H1 (cell line): ENCODE results near the gene PRELID1. TPM values are rescaled to one million over a fixed set of nuclear protein-coding genes. Genes with fewer than 3 reads are reported as not detected.

Source experiments
- CTCF ChIA-PET: fragments of 300-600 bp; sonication (Branson Sonifier 250); formaldehyde crosslinking; loops from one replicate; lab custom pipeline; 2021; ENCODE audit not compliant: partially characterized antibody; lab: Charles Lee
- POLR2A ChIA-PET: fragments of 300-600 bp; sonication (Branson Sonifier 250); formaldehyde crosslinking; loops from one replicate; lab custom pipeline; 2021; ENCODE audit warnings: inconsistent platforms; ENCODE audit not compliant: partially characterized antibody; lab: Charles Lee
- DNase-seq, 2 experiments: peaks; one replicate each; pipeline versions ENCODE4 v3.0.0 to v3.0.0-alpha.2; 2010 to 2022; ENCODE audit warnings: low spot score in 2 of 2, low read depth in 1 of 2, mixed read lengths in 1 of 2
- FAIRE-seq: peaks from 2 replicates; lab custom pipeline; 2011; peaks lifted over from hg19 to GRCh38; lab: Jason Lieb, UNC
- H2AFZ ChIP-seq: 2 replicates; pipeline ENCODE4 v1.8.1; 2012; ENCODE audit warnings: low read length, inconsistent platforms
- H2AK5ac ChIP-seq: 2 replicates; pipeline ENCODE4 v1.6.1; 2013; ENCODE audit warnings: low read depth, low read length
- H2BK120ac ChIP-seq: replicated peaks from 2 replicates; pipeline ENCODE3; 2013; ENCODE audit warnings: low read depth, low read length, inconsistent platforms
- H2BK12ac ChIP-seq: 2 replicates; pipeline ENCODE4 v1.6.1; 2013; ENCODE audit warnings: low read depth, low read length
- H2BK15ac ChIP-seq: 2 replicates; pipeline ENCODE4 v1.6.1; 2013; ENCODE audit warnings: low read length
- H2BK20ac ChIP-seq: 2 replicates; pipeline ENCODE4 v1.6.1; 2013; ENCODE audit warnings: low read length
- H2BK5ac ChIP-seq: 2 replicates; pipeline ENCODE4 v1.6.1; 2013; ENCODE audit warnings: low read depth, low read length
- H3K14ac ChIP-seq: 2 replicates; pipeline ENCODE4 v1.6.1; 2013; ENCODE audit warnings: inconsistent platforms; ENCODE audit not compliant: insufficient read length
- H3K18ac ChIP-seq: 2 replicates; pipeline ENCODE4 v1.6.1; 2013; ENCODE audit warnings: low read length; ENCODE audit errors: extremely low read depth
- H3K23ac ChIP-seq: 2 replicates; pipeline ENCODE4 v1.6.1; 2013; ENCODE audit warnings: inconsistent platforms; ENCODE audit not compliant: insufficient read length
- H3K23me2 ChIP-seq: 2 replicates; pipeline ENCODE4 v1.6.1; 2013; ENCODE audit warnings: low read depth, low read length
- H3K27ac ChIP-seq: 2 replicates; pipeline ENCODE4 v1.6.1; 2011; ENCODE audit warnings: low read depth, low read length, inconsistent platforms
- H3K27me3 ChIP-seq, 4 experiments: replicated peaks in 1 of 4; 1 replicate in 1 of 4; 2 replicates in 3 of 4; pipeline versions ENCODE4 v1.6.1 to v1.8.1; 2011 to 2013; ENCODE audit warnings: low read length in 3 of 4, mild to moderate bottlenecking in 3 of 4, inconsistent platforms in 2 of 4, mixed read lengths in 2 of 4, moderate library complexity in 1 of 4; ENCODE audit not compliant: control insufficient read depth in 3 of 4, insufficient read depth in 3 of 4; ENCODE audit errors: extremely low read depth in 1 of 4
- H3K36me3 ChIP-seq, 4 experiments: 2 replicates each; pipeline versions ENCODE4 v1.6.1 to v1.8.1; 2011 to 2013; ENCODE audit warnings: mild to moderate bottlenecking in 4 of 4, low read length in 3 of 4, moderate library complexity in 2 of 4, control low read depth in 1 of 4, inconsistent platforms in 1 of 4; ENCODE audit not compliant: insufficient read depth in 4 of 4, control insufficient read depth in 2 of 4
- H3K4ac ChIP-seq: replicated peaks from 2 replicates; pipeline ENCODE3; 2013; ENCODE audit warnings: low read length, low read depth, mixed read lengths, inconsistent platforms; ENCODE audit not compliant: insufficient read length
- H3K4me1 ChIP-seq, 4 experiments: replicated peaks in 1 of 4; 1 replicate in 1 of 4; 2 replicates in 3 of 4; pipeline versions ENCODE4 v1.6.1 to v1.8.1; 2011 to 2013; ENCODE audit warnings: low read length in 3 of 4, inconsistent platforms in 2 of 4, mixed read lengths in 1 of 4; ENCODE audit not compliant: insufficient read depth in 4 of 4, control insufficient read depth in 3 of 4
- H3K4me2 ChIP-seq, 2 experiments: 2 replicates each; pipeline versions ENCODE4 v1.6.1 to v1.8.1; 2011 to 2013; ENCODE audit warnings: low read depth in 2 of 2, low read length in 2 of 2, control low read depth in 1 of 2, inconsistent platforms in 1 of 2, mild to moderate bottlenecking in 1 of 2; ENCODE audit not compliant: insufficient read depth in 1 of 2
- H3K4me3 ChIP-seq, 4 experiments: fragments of 200-600, 300-600 bp in 1 of 4; sonication (generic), shearing (Covaris generic), sonication (Bioruptor Twin) in 1 of 4; 2 replicates each; pipeline versions ENCODE4 v1.5.1 to v1.8.1; 2011 to 2016; ENCODE audit warnings: low read length in 4 of 4, low read depth in 3 of 4, control low read depth in 2 of 4, inconsistent platforms in 2 of 4, mild to moderate bottlenecking in 2 of 4, mixed read lengths in 1 of 4, moderate library complexity in 1 of 4; ENCODE audit not compliant: insufficient read depth in 2 of 4; ENCODE audit errors: extremely low read depth in 1 of 4
- H3K56ac ChIP-seq: replicated peaks from 2 replicates; pipeline ENCODE3; 2013; ENCODE audit warnings: low read depth, mild to moderate bottlenecking, mixed read lengths, low read length, inconsistent platforms; ENCODE audit not compliant: insufficient read length
- H3K79me1 ChIP-seq: 2 replicates; pipeline ENCODE4 v1.6.1; 2013; ENCODE audit warnings: low read depth, low read length, control low read depth
- H3K79me2 ChIP-seq, 2 experiments: 2 replicates each; pipeline versions ENCODE4 v1.6.1 to v1.8.1; 2012 to 2013; ENCODE audit warnings: low read length in 2 of 2, mild to moderate bottlenecking in 2 of 2, inconsistent platforms in 1 of 2; ENCODE audit not compliant: insufficient read depth in 2 of 2, control insufficient read depth in 1 of 2
- H3K9ac ChIP-seq, 4 experiments: replicated peaks in 1 of 4; 1 replicate in 1 of 4; 2 replicates in 3 of 4; pipeline versions ENCODE4 v1.6.1 to v1.8.1; 2011 to 2013; ENCODE audit warnings: low read depth in 3 of 4, low read length in 3 of 4, control low read depth in 2 of 4, mild to moderate bottlenecking in 2 of 4, moderate library complexity in 2 of 4, inconsistent platforms in 1 of 4; ENCODE audit errors: extremely low read depth in 1 of 4
- H3K9me3 ChIP-seq, 2 experiments: 2 replicates each; pipeline versions ENCODE4 v1.6.1 to v1.8.1; 2012 to 2013; ENCODE audit warnings: mild to moderate bottlenecking in 2 of 2, moderate library complexity in 2 of 2, control low read depth in 1 of 2, inconsistent platforms in 1 of 2, low read depth in 1 of 2, low read length in 1 of 2, mixed read lengths in 1 of 2; ENCODE audit not compliant: insufficient read depth in 2 of 2
- H4K20me1 ChIP-seq, 2 experiments: replicated peaks in 1 of 2; 2 replicates each; pipeline versions ENCODE3 to v1.8.1; 2011 to 2013; ENCODE audit warnings: inconsistent platforms in 2 of 2, low read length in 2 of 2, mild to moderate bottlenecking in 1 of 2; ENCODE audit not compliant: insufficient read depth in 2 of 2, control insufficient read depth in 1 of 2
- H4K5ac ChIP-seq: 2 replicates; pipeline ENCODE4 v1.6.1; 2013; ENCODE audit warnings: low read length, low read depth, mixed read lengths, inconsistent platforms; ENCODE audit not compliant: insufficient read length
- H4K8ac ChIP-seq: 2 replicates; pipeline ENCODE4 v1.8.0; 2013; ENCODE audit warnings: mild to moderate bottlenecking, moderate library complexity, low read length, inconsistent platforms; ENCODE audit not compliant: insufficient read depth; ENCODE audit errors: extremely low read depth
- H4K91ac ChIP-seq: replicated peaks from 2 replicates; pipeline ENCODE3; 2013; ENCODE audit warnings: low read length, mixed read lengths, inconsistent platforms; ENCODE audit not compliant: insufficient read length
- CBX5 ChIP-seq: fragments of 300-800, 300-1000 bp; sonication (generic); IDR thresholded peaks from 2 replicates; pipeline ENCODE4 v1.7.1; 2016; ENCODE audit warnings: antibody characterized with exemption, low read length, low read depth
- SP4 ChIP-seq: IDR thresholded peaks from 2 replicates; pipeline ENCODE4 v1.6.1; 2012; ENCODE audit warnings: low read length, inconsistent platforms
- TAF7 ChIP-seq: optimal IDR thresholded peaks from 2 replicates; pipeline ENCODE3; 2011; ENCODE audit warnings: low read depth, mild to moderate bottlenecking, inconsistent platforms, low read length, moderate library complexity, borderline replicate concordance
- TBP ChIP-seq: IDR thresholded peaks from 2 replicates; pipeline ENCODE4 v1.6.1; 2011; ENCODE audit warnings: low read depth, low read length, improper control_type of control experiment
- TEAD4 ChIP-seq: IDR thresholded peaks from 2 replicates; pipeline ENCODE4 v1.6.1; 2012; ENCODE audit warnings: low read depth, low read length, inconsistent platforms, mixed read lengths
- WGBS, 2 experiments: shearing (Covaris generic) in 1 of 2; methylation state at CpG; one replicate each; pipeline versions ENCODE4 v1.1.6 to v1.1.7; 2013 to 2015; ENCODE audit warnings: low lambda C conversion rate in 2 of 2, mixed read lengths in 2 of 2, inconsistent platforms in 1 of 2, low coverage in 1 of 2, missing lambda C conversion rate in 1 of 2; ENCODE audit not compliant: insufficient replicate concordance in 2 of 2, insufficient coverage in 1 of 2, insufficient read length in 1 of 2; ENCODE audit errors: extremely low coverage in 1 of 2, missing lambda C conversion rate in 1 of 2; 5-methylcytosine and 5-hydroxymethylcytosine counted together
- polyA plus RNA-seq, 7 experiments: library from polyadenylated mRNA; depleted of rRNA in 3 of 7; stranded (reverse) in 5 of 7; unstranded in 2 of 7; fragments of >200 nt in 5 of 7; fragments of 200-250 nt in 2 of 7; gene quantifications; 1 replicate in 5 of 7; 2 replicates in 1 of 7; 4 replicates in 1 of 7; pipeline versions ENCODE4 v1.2.1 to v1.2.3, GENCODE V29; 2011 to 2013; ENCODE audit warnings: missing spikeins in 2 of 7, mixed read lengths in 2 of 7
- total RNA-seq: library from RNA; stranded (reverse); fragmentation: NEBNext Ultra II Directional; extraction: Animal tissue kit (Norgen Biotek cat#: 25700); gene quantifications from 2 replicates; pipeline ENCODE4 v1.2.1, GENCODE V29; 2021

PRELID1 gene
- total and polyA plus RNA-seq, 2 of the 8 experiments (the other 6 are each of a cell fraction or from before 2014, with no cell fraction given), result 272 to 428 TPM

DNA sequence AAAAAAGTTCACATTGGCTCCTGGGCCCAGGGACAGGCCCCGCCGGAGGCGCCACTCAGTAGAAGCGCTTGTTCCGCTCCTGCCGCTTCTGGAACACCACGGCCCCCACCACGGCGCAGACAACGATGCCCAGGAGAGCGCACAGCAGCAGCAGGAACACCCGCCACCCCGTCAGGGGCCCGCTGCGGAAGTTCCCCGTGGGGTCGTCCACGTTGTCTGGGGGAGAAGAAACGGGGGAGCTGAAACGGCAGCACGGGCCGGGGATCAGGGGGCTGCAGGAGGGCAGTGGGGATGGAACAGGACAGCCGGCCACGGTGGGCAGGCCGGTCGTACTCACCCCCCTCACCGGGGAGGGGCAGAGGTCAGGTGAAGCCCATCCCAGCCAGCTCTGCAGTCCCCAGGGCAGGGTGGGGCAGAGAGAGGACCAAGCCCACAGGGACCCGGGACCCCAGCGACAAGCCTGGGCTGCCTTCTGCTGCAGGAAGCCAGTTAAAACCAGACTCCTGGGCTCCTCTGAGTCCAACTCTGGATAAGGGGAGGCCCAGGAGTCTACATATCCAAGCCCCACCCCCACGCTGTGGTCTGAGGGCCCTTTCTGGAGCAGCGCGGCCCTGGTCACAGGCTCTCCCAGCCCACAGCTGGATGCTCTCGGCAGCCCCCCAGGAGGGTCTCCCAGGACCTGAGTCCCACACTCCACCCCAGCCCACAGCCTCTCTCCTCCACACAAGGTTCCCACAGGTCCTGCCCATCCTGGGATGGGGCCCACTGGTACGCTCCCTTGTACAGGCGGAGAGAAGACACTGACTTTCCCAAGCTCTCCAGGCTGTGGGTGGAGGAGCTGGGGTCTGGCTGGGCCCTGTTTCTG lies 28.7 kb downstream of the PRELID1 start:
- H2BK12ac ChIP-seq, result no peak overlapping the region
- H4K20me1 ChIP-seq, result peaks cover 0 to 7% of the 10 kb centered on the region in 2 experiments
- DNase-seq, result no peak
- H3K36me3 ChIP-seq, result peaks cover 16 to 32% (median 28%) of the 10 kb centered on the region in 4 experiments
- no peaks in the 10 kb centered on the region for H3K79me2 ChIP-seq
- H3K56ac ChIP-seq, result no peak overlapping the region
- no peak overlapping the region for H3K4me3 ChIP-seq
- POLR2A ChIA-PET, result interaction anchor here (0.6 to 2.5 kb wide), 7 partner anchors 12 to 193 kb away, joined by 3 to 7 read pairs (median 4); partner anchors contain the start of gene LMAN2
- H2AK5ac ChIP-seq, result no peak overlapping the region
- no peak overlapping the region for H3K23ac ChIP-seq
- H3K27ac ChIP-seq, result no peak overlapping the region
- no peak overlapping the region for H2BK15ac ChIP-seq
- H2BK5ac ChIP-seq, result peak overlapping the region; percentile 60; the same call in 1 of the 2 replicates
- no peak overlapping the region for H3K4ac ChIP-seq
- CTCF ChIA-PET, result interaction anchor here (1.2 to 10.3 kb wide), 4 partner anchors 15 to 72 kb away, joined by 3 to 100 read pairs (median 10); no protein-coding TSS in a partner anchor
- H3K18ac ChIP-seq, result no peak overlapping the region
- H4K5ac ChIP-seq, result no peak overlapping the region
- H4K8ac ChIP-seq, result no peak overlapping the region
- H4K91ac ChIP-seq, result no peak overlapping the region
- 95% methylated on average over 30 of the region's 35 CpGs; no CpG with 5 or more reads in 1 of the 2 experiments for WGBS, 2 experiments
- no peak overlapping the region for H3K14ac ChIP-seq
- no peak overlapping the region for H3K9ac ChIP-seq
- H2BK20ac ChIP-seq, result no peak overlapping the region
- no peaks in the 10 kb centered on the region for H3K27me3 ChIP-seq
- peaks cover 0 to 4% (median under 1%) of the 10 kb centered on the region in 4 experiments; a peak in 4 of 7 replicates for H3K4me1 ChIP-seq
- no peak overlapping the region for H2BK120ac ChIP-seq
- FAIRE-seq, result no peak
- no peak overlapping the region for H2AFZ ChIP-seq
- H3K23me2 ChIP-seq, result no peaks in the 10 kb centered on the region
- H3K79me1 ChIP-seq, result no peaks in the 10 kb centered on the region
- no peak overlapping the region for H3K4me2 ChIP-seq
- no peaks in the 10 kb centered on the region for H3K9me3 ChIP-seq
- TF ChIP-seq TBP, result no peak
- TF ChIP-seq TAF7, result no peak
- TF ChIP-seq CBX5, result no peak
- no peak for TF ChIP-seq TEAD4
- TF ChIP-seq SP4, result no peak
